Fibroblast of lung (primary cell): ENCODE measurements around the gene ACOXL.

Experiments
- CTCF ChIP-seq, 2 donors: IDR thresholded peaks in 1 of 2; conservative IDR thresholded peaks in 1 of 2; 1 replicate in 1 of 2; 2 replicates in 1 of 2; pipeline ENCODE4 v1.5.1; 2011 to 2012; ENCODE audit warnings: low read length in 2 of 2, control low read depth in 1 of 2, inconsistent platforms in 1 of 2, low read depth in 1 of 2, mild to moderate bottlenecking in 1 of 2
- EZH2 ChIP-seq: IDR thresholded peaks from 2 replicates; pipeline ENCODE4 v1.5.1; 2012; ENCODE audit warnings: low read length, control low read depth, mild to moderate bottlenecking; ENCODE audit errors: missing control alignments

GRCh38 chr2:110785439-110785838, 53.1 kb downstream of the ACOXL start:
- TF ChIP-seq CTCF (conservative IDR thresholded peaks at IDR 0.05 in 1 of 2, IDR thresholded peaks at IDR 0.05 in 1 of 2; ENCODE audit: low read depth in 1 of 2, low read length in 2 of 2) (no peak), EZH2 (no peak)
